Stimulated activated CD4-positive, alpha-beta T cell treated with anti-CD3 and anti-CD28 coated beads, Interleukin-12 subunit alpha, Interleukin-12 subunit beta, amount 100 ng/mL, for 24 hours (primary cell): ENCODE results near the gene CENPP.
"Not testable (repeated sequence)": the region's sequence is repeated elsewhere in the genome, so short reads cannot be mapped to it uniquely, and the experiment has no call there.

Experiments used
- DNase-seq, 2 experiments: peaks; one replicate each; pipeline ENCODE4 v3.0.0-alpha.2; 2020; ENCODE audit warnings: low read depth in 2 of 2

CENPP gene

DNA sequence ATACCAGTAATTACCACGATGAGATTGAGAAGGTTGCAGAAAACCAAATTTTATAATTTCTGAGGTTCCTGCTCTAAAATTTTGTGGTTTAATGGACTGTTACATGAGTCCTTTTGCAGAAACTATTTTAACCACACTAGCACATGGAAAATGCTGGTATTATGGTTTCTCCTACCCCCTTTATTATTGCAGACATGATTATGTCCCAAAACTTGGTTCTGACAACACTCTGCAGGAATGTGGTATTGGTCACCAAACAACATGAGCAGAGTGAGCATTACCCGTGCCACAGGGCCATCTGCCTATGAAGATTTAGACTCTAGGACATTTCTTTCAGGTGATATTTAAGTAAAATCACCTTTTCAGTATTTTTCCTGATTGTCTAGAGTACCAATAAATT lies 212.8 kb downstream of the CENPP start:
- no peak for DNase-seq

GRCh38 chr9:92543972-92544371 lies 218.2 kb downstream of the CENPP start:
- no peak for DNase-seq

DNA sequence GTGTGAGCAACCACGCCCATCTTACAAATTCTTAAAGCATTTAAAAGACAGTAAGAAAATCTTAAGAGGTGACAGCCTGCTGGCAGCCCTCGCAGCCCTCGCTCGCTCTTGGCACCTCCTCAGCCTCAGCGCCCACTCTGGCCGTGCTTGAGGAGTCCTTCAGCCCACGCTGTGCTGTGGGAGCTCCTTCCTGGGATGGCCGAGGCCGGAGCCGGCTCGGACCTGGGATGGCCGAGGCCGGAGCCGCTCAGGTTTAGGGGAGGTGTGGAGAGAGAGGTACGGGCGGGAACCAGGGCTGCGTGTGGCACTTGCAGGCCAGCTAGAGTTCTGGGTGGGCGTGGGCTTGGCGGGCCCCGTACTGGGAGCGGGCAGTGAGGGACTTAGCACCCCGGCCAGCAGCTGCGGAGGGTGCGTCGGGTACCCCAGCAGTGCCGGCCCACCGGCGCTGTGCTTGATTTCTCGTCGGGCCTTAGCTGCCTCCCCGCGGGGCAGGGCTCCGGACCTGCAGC lies 219.3 kb downstream of the CENPP start:
- DNase-seq = no peak

DNA sequence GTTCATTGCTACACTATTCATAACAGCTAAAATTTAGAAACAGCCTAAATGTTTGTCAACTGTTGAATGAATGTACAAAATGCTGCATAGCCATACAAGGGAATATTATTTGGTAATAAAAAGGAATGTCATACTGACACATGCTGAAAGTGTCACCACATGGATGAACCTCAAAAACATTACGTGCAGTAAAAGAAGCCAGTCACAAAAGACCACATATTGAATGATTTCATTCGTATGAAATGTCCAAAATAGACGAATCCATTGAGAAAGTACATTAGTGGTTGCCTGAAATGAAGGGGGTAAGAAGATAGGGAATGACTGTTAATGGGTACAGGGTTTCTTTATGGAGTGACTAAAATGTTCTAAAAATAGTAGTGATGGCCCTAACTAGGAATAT lies 221.6 kb downstream of the CENPP start:
- no peak for DNase-seq

DNA sequence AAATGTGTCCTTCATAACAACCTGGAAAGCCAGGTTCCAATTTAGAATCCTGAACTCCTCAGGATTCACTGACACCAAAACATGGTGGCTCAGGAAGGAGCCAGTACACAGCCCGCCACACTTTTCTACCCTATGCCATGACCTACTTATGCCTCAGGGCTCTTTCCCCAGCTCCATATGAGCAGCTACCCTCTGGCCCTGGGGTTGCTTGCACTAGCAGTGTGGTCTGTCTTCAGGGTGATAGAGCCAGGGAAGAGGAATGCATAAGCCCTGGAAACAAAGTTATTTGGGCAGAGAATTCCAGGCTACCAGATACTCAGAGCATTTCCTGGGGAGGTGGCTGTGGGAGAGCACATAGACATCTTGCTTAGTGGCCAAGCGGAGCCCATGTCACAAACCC lies 225.0 kb downstream of the CENPP start:
- DNase-seq = no peak

GRCh38 chr9:92558612-92559374 lies 233.0 kb downstream of the CENPP start:
- DNase-seq = no peak

DNA sequence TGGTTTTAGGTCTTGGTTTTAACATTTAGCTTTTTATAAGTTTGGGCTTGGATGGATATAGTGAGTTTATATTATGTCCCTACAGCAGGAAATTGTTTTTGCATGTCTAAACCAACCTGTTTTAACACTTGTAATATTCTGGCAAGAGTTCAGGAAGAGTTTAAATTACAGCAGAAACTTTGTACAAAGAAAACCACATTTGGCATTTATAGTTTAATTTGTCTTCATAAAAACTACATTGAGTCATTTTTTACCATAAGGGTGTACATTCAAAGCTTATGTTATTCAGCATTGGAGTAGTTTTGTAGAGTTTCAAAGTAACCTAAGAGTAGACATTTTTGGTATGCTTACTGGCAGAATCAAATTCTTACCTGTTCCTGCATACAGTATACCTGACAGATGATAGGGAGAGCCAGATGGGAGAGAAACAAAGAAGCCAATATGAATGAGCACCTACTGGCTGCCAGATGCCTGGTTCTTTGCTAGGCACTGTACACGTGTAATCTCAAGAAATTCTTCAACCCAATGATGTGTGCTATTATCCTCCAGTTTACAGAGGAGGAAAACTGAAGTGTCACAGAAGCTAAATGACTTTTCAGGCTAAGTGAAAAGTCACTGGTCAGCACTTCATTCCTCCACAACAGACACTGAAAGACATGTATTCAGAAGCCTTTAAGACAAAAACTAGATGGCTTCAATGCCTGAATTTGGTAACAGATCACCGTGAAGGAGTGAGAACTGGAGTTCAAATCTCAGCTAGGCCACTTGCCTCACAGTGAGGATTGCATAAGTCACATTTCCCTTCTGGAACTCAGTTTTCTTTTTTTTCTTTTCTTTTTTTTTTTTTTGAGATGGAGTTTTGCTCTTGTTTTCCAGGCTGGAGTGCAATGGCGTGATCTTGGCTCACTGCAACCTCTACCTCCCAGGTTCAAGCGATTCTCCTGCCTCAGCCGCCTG lies 235.9 kb downstream of the CENPP start:
- DNase-seq = no peak

GRCh38 chr9:92562461-92562967 lies 236.8 kb downstream of the CENPP start:
- DNase-seq = no peak

GRCh38 chr9:92563116-92564100 lies 237.7 kb downstream of the CENPP start:
- no peak for DNase-seq

GRCh38 chr9:92564504-92564903 lies 238.8 kb downstream of the CENPP start:
- no peak for DNase-seq

GRCh38 chr9:92564982-92565381 lies 239.2 kb downstream of the CENPP start:
- DNase-seq = no peak

DNA sequence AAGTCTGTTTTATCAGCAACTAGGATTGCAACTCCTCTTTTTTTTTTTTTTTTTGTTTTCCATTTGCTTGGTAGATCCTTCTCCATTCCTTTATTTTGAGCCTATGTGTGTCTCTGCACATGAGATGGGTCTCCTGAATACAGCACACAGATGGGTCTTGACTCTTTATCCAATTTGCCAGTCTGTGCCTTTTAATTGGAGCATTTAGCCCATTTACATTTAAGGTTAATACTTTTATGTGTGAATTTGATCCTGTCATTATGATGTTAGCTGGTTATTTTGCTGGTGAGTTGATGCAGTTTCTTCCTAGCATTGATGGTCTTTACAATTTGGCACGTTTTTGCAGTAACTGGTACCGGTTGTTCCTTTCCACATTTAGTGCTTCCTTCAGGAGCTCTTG lies 246.1 kb downstream of the CENPP start:
- DNase-seq = not testable (repeated sequence)

GRCh38 chr9:92573612-92574011 lies 247.9 kb downstream of the CENPP start:
- not testable (repeated sequence) for DNase-seq

DNA sequence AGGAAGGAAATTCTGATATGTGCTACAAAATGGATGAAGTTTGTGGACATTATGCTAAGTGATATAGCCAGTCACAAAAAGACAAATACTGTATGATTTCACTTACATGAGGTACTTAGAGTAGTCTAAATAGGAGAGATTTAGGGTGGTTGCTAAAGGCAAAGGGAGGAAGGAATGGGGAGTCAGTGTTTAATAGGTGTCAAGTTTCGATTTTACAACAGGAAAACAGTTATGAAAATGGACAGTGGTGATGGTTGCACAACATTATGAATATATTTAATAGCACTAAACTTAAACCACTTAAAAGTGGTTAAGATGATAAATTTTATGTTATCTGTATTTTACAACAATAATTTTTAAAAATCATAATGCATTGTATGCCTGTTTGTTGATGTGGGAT lies 250.4 kb downstream of the CENPP start:
- no peak for DNase-seq

GRCh38 chr9:92589923-92590322 lies 264.2 kb downstream of the CENPP start:
- DNase-seq = no peak

DNA sequence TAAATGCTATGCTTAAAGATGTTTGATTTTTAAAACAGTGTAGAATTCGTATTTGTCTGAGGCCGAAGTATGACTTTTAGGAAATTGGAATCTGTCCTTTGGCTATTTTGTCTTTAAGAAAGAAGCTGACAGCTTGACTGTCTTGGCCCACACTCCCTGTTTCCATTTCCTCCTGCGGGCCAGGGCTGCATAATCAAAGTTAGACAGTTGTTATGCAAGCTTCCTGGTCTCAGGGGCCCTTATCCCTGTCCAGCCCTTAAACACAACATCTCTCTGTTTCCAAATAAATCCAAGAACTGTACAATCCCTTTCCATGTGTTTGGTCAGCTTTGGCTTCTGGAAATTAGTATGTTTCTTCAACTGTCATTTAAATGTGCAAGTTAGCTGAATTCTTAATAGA lies 264.6 kb downstream of the CENPP start:
- no peak for DNase-seq

GRCh38 chr9:92592537-92592936 lies 266.8 kb downstream of the CENPP start:
- DNase-seq = no peak

- DNase-seq = no peak
These were observed 267.5 kb downstream of the CENPP start for GRCh38 chr9:92592946-92593861.

DNA sequence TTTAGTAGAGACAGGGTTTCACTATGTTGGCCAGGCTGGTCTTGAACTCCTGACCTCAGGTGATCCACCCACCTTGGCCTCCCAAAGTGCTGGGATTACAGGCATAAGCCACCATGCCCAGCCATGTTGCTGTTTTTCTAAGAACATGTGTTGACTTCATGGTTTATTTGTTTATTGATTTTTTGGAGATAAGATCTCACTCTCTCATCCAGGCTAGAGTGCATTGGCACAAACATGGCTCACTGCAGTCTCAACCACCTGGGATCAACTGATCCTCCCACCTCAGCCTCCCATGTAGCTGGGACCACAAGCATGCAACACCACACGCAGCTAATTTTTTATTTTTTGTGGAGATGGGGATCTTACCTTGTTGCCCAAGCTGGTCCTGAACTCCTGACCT lies 269.3 kb downstream of the CENPP start:
- not testable (repeated sequence) for DNase-seq

DNA sequence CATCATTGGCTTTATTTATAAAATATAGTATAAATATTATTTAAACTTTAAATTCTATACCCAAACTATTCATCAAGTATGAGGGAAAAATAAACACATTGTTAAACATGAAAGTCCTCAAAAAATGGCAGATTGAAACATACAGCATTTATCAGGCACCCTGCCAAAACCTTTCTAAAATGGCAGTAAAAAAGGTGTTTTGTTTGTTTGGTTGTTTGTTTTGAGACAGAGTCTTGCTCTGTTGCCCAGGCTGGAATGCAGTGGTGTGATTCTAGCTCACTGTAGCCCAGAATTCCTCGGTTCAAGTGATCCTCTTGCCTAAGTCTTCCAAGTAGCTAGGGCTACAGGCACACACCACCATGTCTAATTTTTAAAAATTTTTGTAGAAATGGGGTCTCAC lies 270.2 kb downstream of the CENPP start:
- DNase-seq = no peak
